GM18858 (cell line): ENCODE data around the gene PPP5C.
"Not testable (repeated sequence)": the region's sequence is repeated elsewhere in the genome, so short reads cannot be mapped to it uniquely, and the experiment has no call there.

ENCODE experiments used
- ATAC-seq: cut with Tn5 transposase; IDR thresholded peaks from one replicate; pipeline ENCODE4 v1.9.1; 2021; ENCODE audit not compliant: unreplicated experiment

Gene PPP5C

GRCh38 chr19:46364359-46364758 is 17.5 kb downstream of the PPP5C start:
- no peak for ATAC-seq

GRCh38 chr19:46365561-46365960 is 18.7 kb downstream of the PPP5C start:
- no peak for ATAC-seq

- no peak for ATAC-seq
Measured at GRCh38 chr19:46366620-46367292, 19.9 kb downstream of the PPP5C start.

- ATAC-seq = no peak
Measured at GRCh38 chr19:46367426-46367825, 20.5 kb downstream of the PPP5C start.

GRCh38 chr19:46368116-46368515 is 21.2 kb downstream of the PPP5C start:
- ATAC-seq = no peak

GRCh38 chr19:46369817-46370216 is 22.9 kb downstream of the PPP5C start:
- ATAC-seq = no peak

- no peak for ATAC-seq
Measured at GRCh38 chr19:46371371-46371901, 24.5 kb downstream of the PPP5C start.

GRCh38 chr19:46372901-46373490 is 26.1 kb downstream of the PPP5C start:
- no peak for ATAC-seq

GRCh38 chr19:46373491-46374359 is 26.8 kb downstream of the PPP5C start:
- no peak for ATAC-seq

GRCh38 chr19:46374536-46375475 is 27.9 kb downstream of the PPP5C start:
- no peak for ATAC-seq

GRCh38 chr19:46375476-46376067 is 28.7 kb downstream of the PPP5C start:
- ATAC-seq = not testable (repeated sequence)

GRCh38 chr19:46376241-46377153 is 29.6 kb downstream of the PPP5C start:
- no peak for ATAC-seq

GRCh38 chr19:46378268-46378667 is 31.4 kb downstream of the PPP5C start:
- ATAC-seq = no peak

GRCh38 chr19:46380690-46381089 is 33.8 kb downstream of the PPP5C start:
- ATAC-seq = no peak

- ATAC-seq = no peak
Measured at GRCh38 chr19:46381346-46381745, 34.5 kb downstream of the PPP5C start.

GRCh38 chr19:46381756-46382345 is 35.0 kb downstream of the PPP5C start:
- ATAC-seq = no peak

- no peak for ATAC-seq
Measured at GRCh38 chr19:46383171-46383815, 36.4 kb downstream of the PPP5C start.

- no peak for ATAC-seq
Measured at GRCh38 chr19:46383846-46384245, 37.0 kb downstream of the PPP5C start.
